T-helper 2 cell treated with Interferon-gamma antibody and Interleukin-4, amounts not matched to agents 100 ng/mL and 5 ng/mL, for 36 hours (primary cell): ENCODE measurements around the gene TP73. TPM values are rescaled to one million over a fixed set of nuclear protein-coding genes. Genes with fewer than 3 reads are reported as not detected.

Experiments used
- intact Hi-C: fragments of 100-400 bp; cut with micrococcal nuclease; formaldehyde crosslinking; loops from one replicate; pipeline ENCODE4 v1.15.1; 2023
- total RNA-seq: library from RNA; stranded (reverse); gene quantifications from 2 replicates; pipeline ENCODE4 v1.2.3, GENCODE V29; 2022

TP73 gene
- total RNA-seq, 1 donor from 2014 or later, result 2.6 TPM

DNA sequence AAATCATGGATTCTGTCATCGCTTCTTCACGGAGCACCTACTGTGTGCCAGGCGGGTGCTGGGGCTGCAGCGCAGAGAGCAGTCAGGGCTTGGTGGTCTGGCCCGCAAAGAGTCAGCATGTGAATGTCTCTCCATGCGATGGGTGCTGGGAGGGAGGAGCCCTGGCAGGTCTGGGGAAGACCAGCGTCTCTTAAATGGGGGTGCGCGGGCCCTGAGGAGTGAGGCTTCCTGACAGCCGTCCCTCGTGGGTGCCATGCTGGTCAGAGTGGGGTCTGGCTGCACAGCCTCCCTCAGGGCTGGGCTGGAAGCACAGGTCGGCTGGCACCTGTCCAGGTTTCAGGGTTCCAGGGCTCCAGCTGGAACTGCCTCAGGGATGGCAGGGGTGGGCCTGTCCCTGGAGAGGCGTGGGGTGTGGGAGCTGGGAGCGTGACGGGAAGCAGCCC, 18.5 kb downstream of the TP73 start:
- intact Hi-C loops, result no loop called here

DNA sequence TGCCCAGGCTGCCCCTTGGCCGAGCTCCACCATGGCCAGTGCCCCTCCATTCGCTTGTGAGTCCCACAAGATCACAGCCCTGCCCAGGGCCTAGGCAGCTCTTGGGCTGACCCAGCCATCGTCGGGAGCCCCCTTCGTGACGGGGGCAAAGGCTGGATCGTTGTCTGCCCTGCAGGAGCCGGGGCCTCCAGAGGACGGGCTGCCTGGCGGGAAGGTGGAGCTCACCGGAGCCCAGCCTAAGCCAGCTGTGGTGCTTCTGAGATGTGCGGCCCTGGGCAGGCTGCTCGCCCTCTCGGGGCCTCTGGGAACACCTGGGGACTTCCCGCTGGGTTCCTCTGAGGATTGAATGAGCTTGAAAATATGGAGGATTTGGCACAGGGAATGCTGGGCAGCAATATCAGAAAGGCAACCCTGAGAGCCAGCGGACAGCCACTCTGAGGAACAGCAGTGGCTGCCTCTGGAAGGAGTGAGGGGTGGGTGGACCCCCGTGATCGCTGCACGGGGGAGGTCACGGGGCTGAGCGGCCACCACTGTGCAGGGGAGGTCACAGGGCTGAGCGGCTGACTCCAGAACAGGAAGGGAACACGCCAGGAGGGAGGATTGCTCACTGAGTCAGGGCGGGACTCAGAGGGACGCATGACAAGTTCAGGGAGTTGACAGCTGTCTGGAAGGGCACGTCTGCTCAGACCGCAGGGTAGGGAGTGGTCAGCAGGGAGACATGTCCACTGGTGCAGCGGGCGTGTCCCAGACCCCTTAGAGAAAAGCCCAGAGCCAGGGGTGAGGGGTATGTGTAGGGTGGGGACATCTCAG, 19.3 kb downstream of the TP73 start:
- intact Hi-C loops, result no loop called here

- intact Hi-C loops, result no loop called here
Measured at GRCh38 chr1:3672231-3672970, 20.1 kb downstream of the TP73 start.

DNA sequence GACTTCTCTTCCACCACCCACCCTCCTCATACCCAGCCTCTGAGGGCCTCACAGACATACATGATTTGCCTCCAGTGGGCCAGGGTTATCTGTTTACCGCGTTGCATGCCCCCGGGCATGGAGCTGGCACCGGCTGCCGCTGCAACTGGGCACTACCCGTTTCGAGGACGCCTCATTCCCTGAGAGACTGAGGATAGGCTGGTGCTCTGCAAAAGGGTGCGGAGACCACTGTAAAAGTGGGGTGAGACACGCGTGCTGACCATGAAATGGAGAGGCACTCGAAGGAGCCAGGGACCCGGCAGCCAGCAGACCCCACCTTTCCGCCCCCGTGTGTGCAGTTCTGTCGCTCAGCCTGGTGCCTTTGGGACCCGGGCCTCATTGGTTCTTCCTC, 20.6 kb downstream of the TP73 start:
- intact Hi-C loops, result no loop called here

DNA sequence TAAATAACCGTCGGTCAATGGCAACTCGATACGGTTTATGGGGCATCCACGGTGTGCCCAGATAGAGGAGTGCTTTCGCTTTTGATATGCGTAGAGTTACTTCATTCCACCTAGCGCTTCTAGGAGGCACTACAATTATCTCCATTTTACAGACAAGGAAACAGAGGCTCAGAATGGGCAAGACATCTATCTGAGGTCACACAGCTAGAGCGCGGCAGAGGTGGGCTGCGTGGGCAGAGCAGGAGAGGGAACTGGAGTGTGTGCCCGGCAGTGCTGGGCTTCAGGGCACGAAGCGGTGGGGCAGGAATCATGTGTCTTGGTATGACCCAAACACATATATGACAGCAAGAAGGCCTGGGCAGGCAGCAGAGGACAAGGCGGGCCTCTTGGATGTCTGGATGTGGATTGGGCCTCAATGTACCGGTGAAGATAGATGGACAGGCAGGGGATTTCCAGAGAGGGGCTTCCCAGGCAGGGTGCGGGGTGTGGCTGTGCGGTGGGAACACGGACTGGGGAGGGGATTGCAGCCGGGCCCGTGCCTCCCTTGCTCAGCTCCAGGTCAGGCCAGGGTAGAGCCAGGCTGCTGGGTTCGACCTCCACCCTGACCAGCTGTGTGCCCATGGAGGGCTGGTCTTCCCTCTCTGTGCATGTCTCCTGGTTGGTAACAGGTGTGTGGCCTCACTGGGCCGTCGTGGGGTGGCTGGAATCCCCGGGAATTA, 21.2 kb downstream of the TP73 start:
- intact Hi-C loops, result no loop called here

DNA sequence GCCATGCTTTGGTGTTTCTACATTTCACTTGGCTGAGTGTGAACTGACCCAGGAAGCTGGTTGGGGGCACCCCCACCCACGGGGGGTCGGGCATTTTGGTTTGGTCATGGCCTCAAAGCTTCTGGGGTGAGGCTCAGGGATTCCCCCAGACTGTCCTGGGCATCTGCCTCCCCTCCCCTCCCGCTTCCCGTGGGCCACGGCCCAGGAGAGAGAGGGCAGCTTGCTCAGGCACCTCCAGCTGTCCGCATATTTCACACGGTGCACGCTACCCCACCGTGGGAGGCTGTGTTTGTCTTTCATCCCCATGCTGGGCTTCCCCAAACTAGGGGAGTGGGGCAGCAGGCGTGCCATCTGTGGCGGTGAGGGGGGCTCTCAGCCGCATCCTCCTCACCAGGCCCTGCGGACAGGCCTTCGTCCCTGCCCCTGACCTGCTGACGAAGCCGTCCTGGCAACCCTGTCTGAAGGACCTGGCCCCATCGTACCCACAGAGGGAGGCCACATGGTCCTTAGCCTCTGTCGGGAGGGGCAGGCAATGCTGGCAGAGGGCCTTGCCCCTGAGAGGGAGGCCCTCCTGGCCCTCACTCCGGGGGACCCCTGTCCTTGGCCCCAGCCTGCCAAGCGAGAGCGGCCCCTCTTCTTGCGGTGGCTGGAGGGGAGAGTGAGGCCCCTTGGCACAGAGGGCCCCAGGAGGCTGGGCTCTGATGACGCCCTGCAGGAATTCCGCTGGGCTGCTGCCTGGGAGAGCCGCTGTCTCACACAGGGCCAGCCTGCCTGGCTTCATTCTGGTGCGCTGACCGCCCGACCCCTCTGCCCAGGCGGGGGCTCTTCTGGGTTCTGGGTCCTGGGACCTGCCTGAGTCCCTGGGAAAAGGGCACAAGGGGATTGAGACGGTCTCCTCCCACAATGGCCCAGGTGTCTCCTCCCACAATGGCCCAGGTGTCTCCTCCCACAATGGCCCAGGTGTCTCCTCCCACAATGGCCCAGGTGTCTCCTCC, 22.1 kb downstream of the TP73 start:
- intact Hi-C loops, result no loop called here

DNA sequence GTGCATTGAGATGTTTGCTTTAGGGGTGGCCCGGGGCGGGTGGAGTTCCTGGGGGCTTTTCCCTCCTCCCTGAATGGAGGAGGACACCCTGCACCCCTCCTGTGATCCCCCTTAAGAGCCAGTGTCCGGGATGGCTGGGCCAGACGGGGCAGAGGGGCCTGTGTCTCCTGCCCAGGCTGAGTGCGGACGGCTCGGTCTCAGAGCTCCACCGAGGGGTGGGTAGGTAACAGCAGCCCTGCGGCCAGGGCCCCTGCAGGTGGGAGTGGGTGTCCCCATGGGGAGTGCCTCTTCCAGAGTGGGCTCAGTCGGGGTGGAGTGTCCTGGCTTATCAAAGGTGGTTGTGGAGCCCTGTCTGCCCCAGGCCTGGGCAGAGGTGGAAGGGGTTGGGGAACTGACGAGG, 23.1 kb downstream of the TP73 start:
- intact Hi-C loops, result no loop called here

GRCh38 chr1:3676581-3677470, 24.5 kb downstream of the TP73 start:
- intact Hi-C loops, result no loop called here

GRCh38 chr1:3677484-3677883, 25.2 kb downstream of the TP73 start:
- intact Hi-C loops, result no loop called here

DNA sequence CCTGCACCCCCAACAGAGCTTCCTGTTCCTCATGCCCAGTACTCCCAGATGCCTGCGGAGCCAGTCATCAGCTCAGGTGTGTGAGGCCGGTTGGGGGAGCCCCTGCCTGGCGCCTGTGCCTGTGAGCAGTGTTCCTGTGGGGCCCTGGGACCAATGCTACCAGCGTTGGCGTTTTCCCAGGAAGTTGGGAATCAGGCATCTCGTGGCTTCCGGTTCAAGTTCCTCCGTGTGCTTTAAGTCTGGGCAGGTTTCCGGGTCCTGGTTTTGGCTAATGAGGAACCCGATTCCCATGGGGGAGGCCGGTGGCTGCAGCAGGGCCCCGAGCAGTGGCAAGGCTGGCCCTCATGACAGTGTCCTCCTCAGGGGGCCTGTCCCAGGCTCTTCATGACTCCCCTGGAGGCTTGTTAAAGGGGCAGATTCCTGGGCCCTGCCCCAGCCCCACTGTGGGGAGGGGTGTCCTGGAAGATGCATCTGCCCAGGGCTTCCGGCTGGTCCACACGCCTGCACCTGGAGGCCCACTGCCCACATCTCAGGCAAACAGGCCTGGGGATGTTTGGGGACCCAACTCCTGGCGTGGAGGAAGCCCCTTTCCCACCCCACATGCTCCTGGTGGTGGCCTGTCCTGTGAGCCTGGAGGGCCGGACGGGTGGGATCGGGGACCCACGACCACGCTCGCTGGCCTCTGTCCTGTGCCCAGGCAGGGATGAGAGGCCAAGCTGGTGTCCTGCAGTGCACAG, 26.2 kb downstream of the TP73 start:
- intact Hi-C loops, result no loop called here

- intact Hi-C loops, result no loop called here
Measured at GRCh38 chr1:3679098-3679555, 26.8 kb downstream of the TP73 start.

DNA sequence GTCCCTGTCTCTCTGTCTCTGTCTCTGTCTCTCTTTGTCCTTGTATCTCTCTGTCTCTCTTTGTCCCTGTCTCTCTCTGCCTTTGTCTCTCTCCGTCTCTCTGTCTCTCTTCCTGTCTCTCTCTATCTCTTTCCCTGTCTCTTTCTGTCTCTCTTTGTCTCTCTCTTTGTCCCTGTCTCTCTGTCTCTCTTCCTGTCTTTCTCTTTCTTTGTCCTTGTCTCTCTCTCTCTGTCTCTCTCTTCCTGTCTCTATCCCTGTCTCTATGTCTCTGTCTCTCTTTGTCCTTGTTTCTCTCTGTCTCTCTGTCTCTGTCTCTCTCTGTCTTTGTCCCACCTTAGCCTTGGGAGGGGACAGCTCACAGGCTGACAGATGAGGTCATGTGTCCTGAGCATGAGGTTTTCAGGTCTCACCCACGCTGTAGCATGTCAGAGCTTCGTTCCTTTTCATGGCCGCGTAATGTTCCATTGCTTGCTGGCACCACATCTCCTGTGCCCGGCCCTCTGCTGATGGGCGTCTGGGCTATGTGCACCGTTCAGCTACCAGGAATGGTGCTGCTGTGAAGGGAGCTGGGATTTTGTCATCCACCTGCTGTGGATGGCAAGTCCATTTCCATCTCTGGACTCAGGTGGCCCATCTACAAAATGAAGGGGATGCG, 27.6 kb downstream of the TP73 start:
- intact Hi-C loops, result no loop called here

DNA sequence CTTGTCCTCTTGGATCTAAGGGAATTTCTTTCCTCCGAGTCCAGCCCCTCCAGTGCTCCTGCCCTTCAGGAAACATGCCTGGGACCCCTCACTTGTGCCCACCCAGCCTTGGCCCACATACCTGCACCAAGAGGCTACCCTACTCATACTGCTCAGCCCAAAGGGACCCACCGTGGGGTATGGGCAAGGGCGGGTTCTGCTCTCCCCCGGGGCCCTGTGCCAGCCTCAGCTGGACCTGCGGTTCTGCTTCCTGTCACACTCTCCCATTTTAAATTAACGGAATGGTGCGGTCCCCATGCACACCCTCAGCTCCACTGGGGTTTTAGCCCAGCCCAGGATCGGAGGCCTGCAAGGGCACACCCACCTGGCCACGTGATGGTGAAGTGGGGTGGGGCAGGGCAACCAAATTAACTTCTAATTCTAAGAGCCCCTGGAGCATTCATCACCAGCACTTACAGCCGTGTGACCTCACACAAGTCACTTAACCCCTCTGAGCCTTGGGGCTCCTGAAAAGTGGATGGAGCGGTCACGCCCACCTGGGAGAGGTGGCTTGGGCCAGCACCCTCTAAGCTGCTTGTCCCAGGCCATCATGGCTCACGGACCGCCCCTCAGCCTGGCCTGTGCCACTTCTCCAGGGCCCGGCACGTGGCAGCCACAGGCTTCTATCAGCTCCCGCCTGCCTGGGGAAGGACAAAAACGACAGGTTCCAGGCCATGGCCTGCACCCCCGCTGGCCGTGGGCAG, 28.3 kb downstream of the TP73 start:
- intact Hi-C loops, result no loop called here

- intact Hi-C loops, result no loop called here
Measured at GRCh38 chr1:3681231-3681897, 29.0 kb downstream of the TP73 start.

- intact Hi-C loops, result no loop called here
Measured at GRCh38 chr1:3681898-3682806, 29.8 kb downstream of the TP73 start.

- intact Hi-C loops, result no loop called here
Measured at GRCh38 chr1:3683197-3683596, 30.9 kb downstream of the TP73 start.
